Activated naive CD4-positive, alpha-beta T cell treated with anti-CD3 and anti-CD28 coated beads, Interleukin-2, amount 10 ng/mL, durations not matched to agents 7 days and 5 days (primary cell): ENCODE measurements around the gene MDGA2.
"Not testable (repeated sequence)": the region's sequence is repeated elsewhere in the genome, so short reads cannot be mapped to it uniquely, and the experiment has no call there.

Experiments
- CTCF ChIA-PET: fragments of 350-600 bp; sonication (Branson Sonifier 250); formaldehyde crosslinking; loops from one replicate; lab custom pipeline; 2021; ENCODE audit warnings: antibody characterized with exemption; lab: Charles Lee
- DNase-seq: peaks from one replicate; pipeline ENCODE4 v3.0.0-alpha.2; 2020
- H3K27ac Mint-ChIP-seq: one replicate; pipeline ENCODE4 v1.8.0; 2021; ENCODE audit warnings: mild to moderate bottlenecking, moderate library complexity, mixed read lengths
- H3K27me3 Mint-ChIP-seq: one replicate; pipeline ENCODE4 v1.8.0; 2021; ENCODE audit warnings: mild to moderate bottlenecking, mixed read lengths
- H3K36me3 Mint-ChIP-seq: one replicate; pipeline ENCODE4 v1.8.0; 2021; ENCODE audit warnings: mixed read lengths
- H3K4me1 Mint-ChIP-seq: one replicate; pipeline ENCODE4 v1.8.0; 2021; ENCODE audit warnings: mixed read lengths
- H3K4me3 Mint-ChIP-seq: one replicate; pipeline ENCODE4 v1.8.0; 2021; ENCODE audit warnings: mild to moderate bottlenecking, moderate library complexity, mixed read lengths
- H3K9me3 Mint-ChIP-seq: one replicate; pipeline ENCODE4 v1.8.0; 2021; ENCODE audit warnings: mixed read lengths

Gene MDGA2

DNA sequence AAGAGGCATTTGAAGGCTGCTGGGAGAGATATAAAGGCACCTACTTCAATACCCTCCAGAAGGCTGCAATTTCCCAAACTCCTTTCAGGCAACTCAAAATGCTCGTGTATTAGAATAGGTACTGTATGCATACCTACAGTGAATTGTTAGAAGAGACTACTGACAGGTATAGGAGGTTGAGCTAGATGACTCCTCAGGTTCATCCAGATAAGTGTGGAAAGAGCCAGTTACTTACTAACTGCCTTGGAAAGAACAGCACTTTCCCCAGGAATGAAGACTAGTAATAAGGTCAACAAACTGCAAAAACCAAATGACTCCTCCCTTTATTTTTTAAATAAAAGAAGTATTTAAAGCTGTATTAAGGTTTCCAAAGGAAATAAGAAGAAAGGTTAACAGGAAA is 429.0 kb downstream of the MDGA2 start:
- no peak for DNase-seq
- peaks cover 9% of the 10 kb centered on the region for H3K9me3 Mint-ChIP-seq
- CTCF ChIA-PET = no interaction called here
- no peak overlapping the region for H3K4me3 Mint-ChIP-seq
- no peaks in the 10 kb centered on the region for H3K27me3 Mint-ChIP-seq
- H3K4me1 Mint-ChIP-seq = no peaks in the 10 kb centered on the region
- H3K27ac Mint-ChIP-seq = no peak overlapping the region
- H3K36me3 Mint-ChIP-seq = no peaks in the 10 kb centered on the region

DNA sequence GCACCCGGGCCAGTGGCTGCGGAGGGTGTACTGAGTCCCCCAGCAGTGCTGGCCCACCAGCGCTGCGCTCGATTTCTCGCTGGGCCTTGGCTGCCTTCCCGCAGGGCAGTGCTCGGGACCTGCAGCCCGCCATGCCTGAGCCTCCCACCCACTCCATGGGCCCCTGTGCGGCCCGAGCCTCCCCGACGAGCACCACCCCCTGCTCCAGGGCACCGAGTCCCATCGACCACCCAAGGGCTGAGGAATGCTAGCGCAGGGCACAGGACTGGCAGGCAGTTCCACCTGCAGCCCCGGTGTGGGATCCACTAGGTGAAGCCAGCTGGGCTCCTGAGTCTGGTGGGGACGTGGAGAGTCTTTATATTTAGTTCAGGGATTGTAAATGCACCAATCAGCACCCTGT is 432.8 kb downstream of the MDGA2 start:
- H3K9me3 Mint-ChIP-seq, DNase-seq, H3K27ac Mint-ChIP-seq, H3K4me1 Mint-ChIP-seq, H3K4me3 Mint-ChIP-seq, CTCF ChIA-PET, H3K36me3 Mint-ChIP-seq, H3K27me3 Mint-ChIP-seq: not testable (repeated sequence)

DNA sequence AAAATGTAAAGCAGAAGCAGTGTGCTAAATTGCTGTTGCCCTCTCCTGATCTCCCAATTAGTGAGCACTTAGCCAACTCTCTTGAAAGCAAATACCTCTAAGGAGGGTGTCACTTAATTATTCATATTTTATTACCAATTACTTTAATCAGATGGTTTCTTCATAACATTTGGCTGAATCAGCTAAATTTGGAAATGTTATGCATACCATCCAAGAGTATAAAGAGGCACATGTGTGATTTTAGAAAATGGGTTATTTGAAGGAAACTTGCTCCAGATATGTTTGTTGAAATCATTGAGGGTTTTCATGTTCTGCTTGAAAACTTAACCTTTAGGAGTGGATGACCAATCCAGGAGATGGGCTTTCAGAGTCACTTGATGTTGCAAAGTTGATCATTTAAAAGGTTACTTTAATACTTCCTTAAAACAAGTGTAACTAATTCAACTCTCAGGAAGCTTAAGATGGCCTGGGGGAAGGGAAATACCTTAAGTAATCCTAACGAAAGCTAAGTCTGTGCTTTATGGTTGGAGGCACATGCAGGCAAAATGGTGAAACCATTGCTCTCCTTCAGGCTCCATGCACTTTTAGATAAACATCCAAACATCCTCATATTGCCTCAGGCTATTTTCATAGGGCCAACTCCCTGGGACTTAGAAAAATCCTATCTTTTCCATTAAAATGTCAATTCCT is 434.5 kb downstream of the MDGA2 start:
- no peak for DNase-seq
- Mint-ChIP-seq H3K9me3 (peaks cover 5% of the 10 kb centered on the region), H3K27ac (no peak overlapping the region), H3K4me1 (no peaks in the 10 kb centered on the region), H3K4me3 (no peak overlapping the region), H3K27me3 (no peaks in the 10 kb centered on the region), H3K36me3 (no peaks in the 10 kb centered on the region)
- CTCF ChIA-PET = no interaction called here

DNA sequence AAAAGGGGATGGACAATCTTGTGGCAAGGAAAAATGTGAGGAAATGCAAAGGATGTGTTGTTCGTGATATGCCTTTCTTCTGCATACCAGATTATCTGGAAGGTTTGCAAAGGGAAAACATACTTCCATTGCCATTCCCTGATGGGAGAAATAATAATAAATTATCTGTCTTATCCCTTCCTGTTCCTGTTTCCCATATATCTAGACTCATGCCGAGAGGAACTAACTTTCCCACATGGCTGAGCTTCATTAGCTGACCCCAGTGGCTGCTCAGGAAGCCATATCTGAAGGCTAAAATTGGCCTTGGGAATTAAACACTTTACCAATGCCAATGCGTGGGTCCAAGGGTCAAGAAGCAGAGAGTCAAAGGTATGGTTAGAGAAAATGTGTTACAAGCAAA is 439.8 kb downstream of the MDGA2 start:
- Mint-ChIP-seq H3K9me3 (peaks cover 2% of the 10 kb centered on the region), H3K27ac (no peak overlapping the region), H3K27me3 (no peaks in the 10 kb centered on the region), H3K4me1 (no peaks in the 10 kb centered on the region), H3K4me3 (no peak overlapping the region), H3K36me3 (no peaks in the 10 kb centered on the region)
- DNase-seq = no peak
- CTCF ChIA-PET = no interaction called here

DNA sequence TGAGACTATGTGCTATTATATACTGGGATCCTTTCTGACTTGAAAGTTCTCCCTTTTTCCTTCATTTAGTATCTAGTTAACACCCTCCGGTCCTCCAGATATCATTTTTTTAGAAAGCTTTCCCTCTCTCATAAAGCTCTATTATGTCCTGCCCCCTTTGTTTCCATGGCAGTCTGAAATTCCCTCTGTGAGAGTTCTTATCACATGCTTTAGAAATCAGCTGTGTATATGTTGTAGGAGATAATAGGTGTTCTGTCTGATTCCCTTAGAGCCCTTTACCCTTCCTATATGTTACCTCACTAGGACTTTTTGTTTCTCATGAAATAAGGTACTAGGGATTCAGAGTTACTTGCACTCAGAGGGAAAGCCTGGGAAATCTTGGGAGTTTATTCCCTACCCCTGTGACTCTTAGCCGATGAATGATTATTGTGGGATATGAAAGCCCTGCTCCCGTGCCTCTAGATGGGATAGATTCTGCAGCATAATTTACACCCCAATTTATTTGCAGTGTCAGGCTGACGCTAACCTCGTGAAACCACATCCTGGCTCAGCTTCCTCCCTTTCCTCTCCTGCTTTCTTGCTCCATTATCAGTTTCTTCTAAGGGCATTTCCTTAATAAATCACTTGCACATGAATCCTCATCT is 448.4 kb downstream of the MDGA2 start:
- H3K4me3 Mint-ChIP-seq = no peak overlapping the region
- DNase-seq = no peak
- no peaks in the 10 kb centered on the region for H3K27me3 Mint-ChIP-seq
- CTCF ChIA-PET = no interaction called here
- H3K9me3 Mint-ChIP-seq = peaks cover 2% of the 10 kb centered on the region
- H3K27ac Mint-ChIP-seq = no peak overlapping the region
- H3K4me1 Mint-ChIP-seq = peaks cover 6% of the 10 kb centered on the region
- H3K36me3 Mint-ChIP-seq = no peaks in the 10 kb centered on the region

DNA sequence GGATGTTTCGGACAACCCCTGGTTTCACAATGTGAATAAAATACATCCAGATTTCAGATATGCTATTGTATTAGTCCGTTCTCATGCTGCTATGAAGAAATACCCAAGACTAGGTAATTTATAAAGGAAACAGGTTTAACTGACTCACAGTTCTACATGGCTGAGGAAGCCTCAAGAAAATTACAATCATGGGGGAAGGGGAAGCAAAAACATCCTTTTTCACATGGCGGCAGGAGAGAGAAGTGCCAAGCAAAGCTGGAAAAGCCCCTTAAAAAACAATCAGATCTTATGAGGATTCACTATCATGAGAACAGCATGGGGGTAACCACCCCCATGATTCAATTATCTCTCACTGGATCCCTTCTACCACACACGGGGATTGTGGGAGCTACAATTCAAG is 451.7 kb downstream of the MDGA2 start:
- peaks cover 6% of the 10 kb centered on the region for H3K4me1 Mint-ChIP-seq

DNA sequence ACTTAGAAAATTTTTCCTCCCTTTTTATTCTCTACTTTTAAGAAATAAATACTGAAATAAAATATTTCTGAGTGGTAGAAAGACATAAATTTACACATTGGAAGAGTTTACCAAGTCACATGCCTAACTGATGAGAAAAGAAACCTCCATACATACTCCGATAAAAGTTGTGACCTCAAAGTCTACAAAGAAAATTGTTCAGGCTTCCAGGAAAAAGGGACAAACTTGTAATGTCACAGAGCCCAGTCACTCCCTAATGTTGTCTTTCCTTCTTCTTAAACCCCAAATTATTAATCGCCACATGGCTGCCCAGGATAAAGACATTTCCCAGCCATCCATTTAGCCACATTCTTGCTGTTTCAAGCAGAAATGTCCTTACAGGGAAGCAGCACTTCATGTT is 455.3 kb downstream of the MDGA2 start:
- Mint-ChIP-seq H3K36me3 (no peaks in the 10 kb centered on the region), H3K4me1 (no peaks in the 10 kb centered on the region), H3K27ac (no peak overlapping the region), H3K27me3 (no peaks in the 10 kb centered on the region), H3K9me3 (peaks cover 2% of the 10 kb centered on the region), H3K4me3 (no peak overlapping the region)
- CTCF ChIA-PET = no interaction called here
- DNase-seq = no peak

More for the DNA sequence above, 451.7 kb downstream of the MDGA2 start:
- H3K36me3 Mint-ChIP-seq = no peaks in the 10 kb centered on the region
- no peak overlapping the region for H3K27ac Mint-ChIP-seq
- H3K4me3 Mint-ChIP-seq = no peak overlapping the region
- peaks cover 2% of the 10 kb centered on the region for H3K9me3 Mint-ChIP-seq
- DNase-seq = no peak
- CTCF ChIA-PET = interaction anchor here (0.5 kb wide), 1 partner anchor 754 kb away, joined by 4 read pairs; no protein-coding TSS in a partner anchor
- no peaks in the 10 kb centered on the region for H3K27me3 Mint-ChIP-seq

DNA sequence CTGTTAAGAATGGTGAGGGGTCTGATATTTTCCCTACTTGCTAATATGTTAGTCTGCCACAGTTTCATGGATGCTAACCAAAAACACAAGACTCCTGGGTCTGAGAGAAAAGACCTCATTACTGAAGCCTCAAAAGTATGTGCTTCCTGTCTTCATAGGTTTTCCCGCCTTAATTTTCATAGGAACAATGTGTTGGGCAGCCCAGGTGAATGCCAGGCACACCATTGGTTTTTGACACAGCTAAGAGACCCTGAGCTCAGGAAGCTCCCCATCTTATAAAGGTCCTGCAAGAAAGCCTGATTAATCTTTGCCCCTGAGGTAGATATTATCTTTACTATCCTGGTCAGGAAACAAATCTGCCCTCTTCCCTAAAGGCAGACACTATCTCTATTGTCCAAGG is 464.1 kb downstream of the MDGA2 start:
- no peak for DNase-seq
- no peak overlapping the region for H3K27ac Mint-ChIP-seq
- CTCF ChIA-PET = no interaction called here
- H3K9me3 Mint-ChIP-seq = no peaks in the 10 kb centered on the region
- H3K36me3 Mint-ChIP-seq = no peaks in the 10 kb centered on the region
- H3K4me3 Mint-ChIP-seq = no peak overlapping the region
- H3K4me1 Mint-ChIP-seq = no peaks in the 10 kb centered on the region
- no peaks in the 10 kb centered on the region for H3K27me3 Mint-ChIP-seq

DNA sequence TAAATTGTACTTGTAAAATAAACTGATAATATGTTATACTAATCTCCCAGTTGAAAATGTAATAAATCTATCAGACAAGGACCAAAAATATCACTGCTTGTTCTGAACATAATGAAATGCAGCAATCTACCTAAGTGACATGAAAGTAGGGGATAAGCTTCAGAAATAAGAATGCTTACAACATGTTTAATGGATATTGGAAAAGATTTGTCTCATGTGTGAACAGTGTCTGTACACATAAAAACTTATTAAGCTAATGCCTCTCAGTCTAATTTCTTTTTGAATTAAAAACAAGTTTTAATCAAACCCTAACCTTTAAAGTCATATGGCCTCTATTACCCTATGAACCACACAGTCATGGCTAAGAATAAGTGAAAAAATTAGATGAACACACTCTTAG is 465.3 kb downstream of the MDGA2 start:
- Mint-ChIP-seq H3K27ac (no peak overlapping the region), H3K4me3 (no peak overlapping the region), H3K36me3 (no peaks in the 10 kb centered on the region), H3K9me3 (no peaks in the 10 kb centered on the region), H3K4me1 (no peaks in the 10 kb centered on the region), H3K27me3 (no peaks in the 10 kb centered on the region)
- CTCF ChIA-PET = no interaction called here
- no peak for DNase-seq

DNA sequence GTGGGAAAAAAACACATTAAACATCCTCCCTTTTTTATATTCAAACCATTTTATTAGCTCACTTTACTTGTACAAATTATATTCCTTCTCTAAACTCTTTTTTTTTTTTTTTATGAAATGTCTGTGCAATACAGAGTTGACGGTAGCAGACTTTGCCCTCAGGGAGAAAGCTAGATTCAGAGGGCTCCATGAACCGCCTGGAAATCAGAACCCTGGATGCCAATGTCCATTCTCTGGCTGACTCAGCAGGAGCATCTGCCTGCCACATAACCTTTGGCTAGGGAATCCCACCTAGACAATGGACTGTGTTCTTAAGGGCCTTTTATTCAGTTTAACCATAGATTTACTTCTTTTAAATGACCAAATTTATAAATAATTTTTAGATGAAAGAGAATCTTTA is 467.0 kb downstream of the MDGA2 start:
- CTCF ChIA-PET = no interaction called here
- DNase-seq = no peak
- Mint-ChIP-seq H3K4me1 (no peaks in the 10 kb centered on the region), H3K36me3 (no peaks in the 10 kb centered on the region), H3K9me3 (peaks cover under 1% of the 10 kb centered on the region), H3K27ac (no peak overlapping the region), H3K4me3 (no peak overlapping the region), H3K27me3 (no peaks in the 10 kb centered on the region)

DNA sequence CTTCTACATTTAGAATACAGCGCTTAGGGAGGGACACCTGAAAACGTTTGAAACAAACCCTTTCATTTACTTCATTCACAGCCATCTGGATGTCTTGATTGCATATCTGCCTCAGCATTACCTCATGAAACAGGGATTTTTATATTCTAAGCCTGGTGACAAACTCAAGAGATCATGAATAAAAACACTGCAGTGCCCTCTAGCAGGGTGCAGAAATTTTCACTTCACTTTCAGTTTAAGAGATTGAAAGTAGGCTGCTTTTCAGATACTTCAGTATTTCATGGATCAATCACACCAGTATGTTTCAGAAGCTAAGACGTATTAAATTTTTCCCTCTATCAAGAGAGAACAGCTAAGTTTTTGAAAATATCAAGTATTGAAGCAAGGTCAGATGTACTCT is 467.8 kb downstream of the MDGA2 start:
- no peak for DNase-seq
- CTCF ChIA-PET = no interaction called here
- no peak overlapping the region for H3K4me3 Mint-ChIP-seq
- H3K9me3 Mint-ChIP-seq = peaks cover 1% of the 10 kb centered on the region
- H3K27ac Mint-ChIP-seq = no peak overlapping the region
- no peaks in the 10 kb centered on the region for H3K4me1 Mint-ChIP-seq
- H3K36me3 Mint-ChIP-seq = no peaks in the 10 kb centered on the region
- no peaks in the 10 kb centered on the region for H3K27me3 Mint-ChIP-seq

DNA sequence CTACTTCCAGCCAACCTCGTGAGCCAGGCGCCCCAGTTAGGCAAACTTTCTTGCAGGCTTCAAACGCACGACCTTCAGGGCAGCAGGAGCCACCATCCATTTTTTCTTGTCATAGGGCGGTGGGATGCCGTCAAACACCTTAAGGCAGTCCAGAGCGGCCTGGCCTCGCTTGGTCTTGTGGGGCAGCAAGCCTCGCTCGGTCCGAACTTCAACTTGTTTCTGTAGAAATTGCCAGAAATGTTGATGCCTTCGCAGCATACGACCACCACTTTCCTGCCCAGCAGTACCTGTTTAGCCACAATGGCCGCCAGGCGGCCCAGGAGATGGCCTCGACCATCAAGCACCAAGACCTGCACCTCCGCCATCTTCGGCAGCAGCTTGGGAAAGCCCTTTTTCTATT is 474.7 kb downstream of the MDGA2 start:
- no peak overlapping the region for H3K27ac Mint-ChIP-seq
- H3K4me3 Mint-ChIP-seq = no peak overlapping the region

DNA sequence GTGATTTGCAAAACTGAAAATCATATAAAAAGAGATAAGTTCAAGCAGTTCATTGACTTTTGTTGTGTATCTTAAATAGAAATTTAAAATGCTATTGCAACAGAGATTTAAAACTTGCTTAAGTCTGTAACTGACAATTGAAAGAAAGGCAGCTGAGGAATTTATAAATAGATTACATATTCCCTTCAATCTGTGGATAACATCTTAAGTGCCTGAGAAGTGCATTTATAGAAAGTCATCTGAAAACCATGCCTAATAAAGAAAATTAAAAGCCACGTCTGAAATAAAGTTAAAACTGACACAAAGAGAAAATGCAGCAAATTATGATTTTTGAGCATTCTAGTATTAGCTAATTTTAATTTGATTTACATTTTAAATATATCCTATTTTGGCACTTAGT is 479.8 kb downstream of the MDGA2 start:
- H3K9me3 Mint-ChIP-seq = peaks cover 4% of the 10 kb centered on the region
- CTCF ChIA-PET = no interaction called here

More for the DNA sequence above, 474.7 kb downstream of the MDGA2 start:
- Mint-ChIP-seq H3K9me3 (peaks cover 9% of the 10 kb centered on the region), H3K36me3 (no peaks in the 10 kb centered on the region), H3K4me1 (no peaks in the 10 kb centered on the region), H3K27me3 (no peaks in the 10 kb centered on the region)
- CTCF ChIA-PET = no interaction called here
- no peak for DNase-seq

DNA sequence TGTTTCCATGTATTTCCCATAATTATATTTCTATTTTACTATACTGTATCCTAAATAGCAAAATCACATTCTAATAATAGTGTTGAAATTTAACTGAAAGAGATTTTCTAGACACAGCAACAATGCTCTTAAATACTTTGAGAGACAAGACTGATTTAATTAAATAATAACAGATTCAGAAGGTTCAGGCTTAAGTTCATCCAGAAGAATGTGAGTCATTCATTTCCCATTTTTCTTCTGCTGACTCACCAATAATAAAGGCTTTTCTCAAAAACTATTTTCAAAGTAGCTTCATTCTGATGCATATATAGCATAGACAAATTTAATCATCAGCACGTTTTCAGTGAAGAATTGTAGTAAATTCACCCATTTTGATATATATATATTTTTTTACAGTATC is 481.4 kb downstream of the MDGA2 start:
- DNase-seq = no peak
- peaks cover 4% of the 10 kb centered on the region for H3K9me3 Mint-ChIP-seq
- H3K4me1 Mint-ChIP-seq = no peaks in the 10 kb centered on the region
- H3K36me3 Mint-ChIP-seq = no peaks in the 10 kb centered on the region
- no peak overlapping the region for H3K4me3 Mint-ChIP-seq
- H3K27ac Mint-ChIP-seq = no peak overlapping the region
- H3K27me3 Mint-ChIP-seq = no peaks in the 10 kb centered on the region
- CTCF ChIA-PET = no interaction called here

More for the DNA sequence above, 479.8 kb downstream of the MDGA2 start:
- no peak for DNase-seq
- Mint-ChIP-seq H3K4me1 (no peaks in the 10 kb centered on the region), H3K4me3 (no peak overlapping the region), H3K27ac (no peak overlapping the region), H3K27me3 (no peaks in the 10 kb centered on the region), H3K36me3 (no peaks in the 10 kb centered on the region)

DNA sequence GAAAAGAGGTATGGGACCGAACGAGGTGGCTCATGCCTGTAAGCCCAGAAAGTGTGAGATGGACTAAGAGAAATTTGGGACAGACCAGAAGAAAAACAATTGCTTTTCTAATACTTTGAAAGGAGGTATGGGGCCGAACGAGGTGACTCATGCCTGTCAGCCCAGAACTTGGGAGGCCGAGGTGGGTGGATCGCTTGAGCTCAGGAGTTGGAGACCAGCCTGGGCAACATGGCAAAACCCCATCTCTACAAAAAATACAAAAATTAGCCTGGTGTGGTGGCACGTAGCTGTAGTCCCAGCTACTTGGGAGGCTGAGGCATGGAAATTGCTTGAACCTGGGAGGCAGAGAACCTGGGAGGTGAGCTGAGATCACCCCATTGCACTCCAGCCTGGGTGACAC is 483.2 kb downstream of the MDGA2 start:
- H3K36me3 Mint-ChIP-seq, H3K9me3 Mint-ChIP-seq, DNase-seq, H3K27me3 Mint-ChIP-seq, H3K4me3 Mint-ChIP-seq, H3K4me1 Mint-ChIP-seq, H3K27ac Mint-ChIP-seq, CTCF ChIA-PET: not testable (repeated sequence)
